ENCODE results near the gene DRAXIN. TPM values are rescaled to one million over a fixed set of nuclear protein-coding genes. Genes with fewer than 3 reads are reported as not detected.
A peak's percentile ranks its signal among the peaks of the same experiment; 100 is the strongest.

DRAXIN gene
- total RNA-seq, 4 donors from 2014 or later: 0.08 to 0.10 (median 0.08) TPM; not detected in 1

GRCh38 chr1:11701551-11701961 is 10.0 kb downstream of the DRAXIN start:
- peaks cover 50% of the 10 kb centered on the region for H3K27me3 ChIP-seq
- 32% methylated on average over 4 of the region's 15 CpGs for WGBS
- no peak for DNase-seq (ENCODE audit: low spot score in 2 of 2)
- H3K4me1 ChIP-seq: peaks cover 14% of the 10 kb centered on the region
- no peak overlapping the region for H3K27ac ChIP-seq
- peak overlapping the region; percentile 19 for H3K4me3 ChIP-seq
- H3K36me3 ChIP-seq: no peaks in the 10 kb centered on the region
- no peaks in the 10 kb centered on the region for H3K9me3 ChIP-seq
- TF ChIP-seq POLR2AphosphoS5 (IDR thresholded peaks at IDR 0.05) (no peak), POLR2A (IDR thresholded peaks at IDR 0.05) (no peak), CTCF (IDR thresholded peaks at IDR 0.05) (no peak), EP300 (IDR thresholded peaks at IDR 0.05) (no peak)

GRCh38 chr1:11701981-11702803 is 10.7 kb downstream of the DRAXIN start:
- WGBS: 52% methylated on average over 15 of the region's 15 CpGs
- DNase-seq (ENCODE audit: low spot score in 2 of 2): no peak
- Histone ChIP-seq H3K9me3 (no peaks in the 10 kb centered on the region), H3K4me3 (peak overlapping the region; percentile 19), H3K27me3 (peaks cover 50% of the 10 kb centered on the region), H3K27ac (no peak overlapping the region), H3K36me3 (no peaks in the 10 kb centered on the region), H3K4me1 (peaks cover 14% of the 10 kb centered on the region)
- TF ChIP-seq CTCF (IDR thresholded peaks at IDR 0.05) (no peak), POLR2AphosphoS5 (IDR thresholded peaks at IDR 0.05) (no peak), POLR2A (IDR thresholded peaks at IDR 0.05) (no peak), EP300 (IDR thresholded peaks at IDR 0.05) (no peak)

- no peaks in the 10 kb centered on the region for H3K9me3 ChIP-seq
- H3K27ac ChIP-seq: no peak overlapping the region
- no peak overlapping the region for H3K4me3 ChIP-seq
- peaks cover 47% of the 10 kb centered on the region for H3K27me3 ChIP-seq
- H3K4me1 ChIP-seq: peaks cover 19% of the 10 kb centered on the region
- TF ChIP-seq POLR2A (IDR thresholded peaks at IDR 0.05) (no peak), CTCF (IDR thresholded peaks at IDR 0.05) (no peak), EP300 (IDR thresholded peaks at IDR 0.05) (no peak)
- 71% methylated on average over 8 of the region's 8 CpGs for WGBS
- no peak for DNase-seq (ENCODE audit: low spot score in 2 of 2)
- H3K36me3 ChIP-seq: no peaks in the 10 kb centered on the region
Measured at GRCh38 chr1:11703357-11704193, 12.1 kb downstream of the DRAXIN start.

- WGBS: 69% methylated on average over 6 of the region's 11 CpGs
- peaks cover 19% of the 10 kb centered on the region for H3K4me1 ChIP-seq
- H3K27ac ChIP-seq: no peak overlapping the region
- H3K9me3 ChIP-seq: no peaks in the 10 kb centered on the region
- no peaks in the 10 kb centered on the region for H3K36me3 ChIP-seq
- peaks cover 53% of the 10 kb centered on the region for H3K27me3 ChIP-seq
- no peak for DNase-seq (ENCODE audit: low spot score in 2 of 2)
- TF ChIP-seq POLR2A (IDR thresholded peaks at IDR 0.05) (no peak), POLR2AphosphoS5 (IDR thresholded peaks at IDR 0.05) (no peak), EP300 (IDR thresholded peaks at IDR 0.05) (no peak), CTCF (IDR thresholded peaks at IDR 0.05) (no peak)
- H3K4me3 ChIP-seq: no peak overlapping the region
Measured at GRCh38 chr1:11704194-11704529, 12.7 kb downstream of the DRAXIN start.

Measured in suprapubic skin (tissue), 4 donors.